K562 (cell line): Measurements from ENCODE around the gene DAPK1. TPM values are rescaled to one million over a fixed set of nuclear protein-coding genes. Genes with fewer than 3 reads are reported as not detected.

Experiments
- ATAC-seq: fragments of 200-7000 bp; cut with Tn5 transposase; 3 replicates; pipeline ENCODE4 v1.9.1; 2020; ENCODE audit warnings: moderate library complexity
- BruUV-seq: library from RNA; stranded (reverse); fragments of 400-500 nt; replicated peaks from 2 replicates; lab custom pipeline; 2021; lab: Mats Ljungman, UMichigan
- CTCF ChIA-PET: fragments of 300-600 bp; formaldehyde crosslinking; extraction: SDS; loops from one replicate; lab custom pipeline; 2021; ENCODE audit warnings: low intra/inter-chr PET ratio; lab: Yijun Ruan, JAX
- POLR2A ChIA-PET: fragments of 300-600, 350-650 bp; sonication (Branson Sonifier 250); formaldehyde crosslinking; extraction: SDS; loops from one replicate; lab custom pipeline; 2021; ENCODE audit warnings: antibody characterized with exemption, inconsistent platforms; lab: Yijun Ruan, JAX
- DNase-seq, 4 experiments: peaks; one replicate each; pipeline versions ENCODE4 v3.0.0 to v3.0.0-alpha.2; 2011 to 2018; ENCODE audit warnings: low spot score in 3 of 4, mixed read lengths in 3 of 4; ENCODE audit errors: extremely low read depth in 1 of 4
- FAIRE-seq: peaks from 2 replicates; lab custom pipeline; 2011; peaks lifted over from hg19 to GRCh38; lab: Jason Lieb, UNC
- H2AFZ ChIP-seq: 2 replicates; pipeline ENCODE4 v1.6.0; 2011; ENCODE audit warnings: low read depth, low read length, control low read depth, inconsistent platforms
- H3K27ac ChIP-seq: fragments of 200-600 bp; 3 replicates; pipeline ENCODE4 v1.8.0; 2011; ENCODE audit warnings: low read depth, mild to moderate bottlenecking, control low read depth, inconsistent platforms, low read length, moderate library complexity, mixed read lengths; ENCODE audit errors: extremely low read depth
- H3K27me3 ChIP-seq, 2 experiments: fragments of 300-600 bp in 1 of 2; 2 replicates in 1 of 2; 3 replicates in 1 of 2; pipeline versions ENCODE4 v1.6.0 to v1.8.0; 2011; ENCODE audit warnings: inconsistent platforms in 2 of 2, low read length in 2 of 2, mild to moderate bottlenecking in 1 of 2, mixed read lengths in 1 of 2, moderate library complexity in 1 of 2; ENCODE audit not compliant: control insufficient read depth in 2 of 2, insufficient read depth in 2 of 2
- H3K36me3 ChIP-seq: fragments of 300-600 bp; 3 replicates; pipeline ENCODE4 v1.8.0; 2011; ENCODE audit warnings: mild to moderate bottlenecking, low read length, inconsistent platforms; ENCODE audit not compliant: control insufficient read depth, insufficient read depth
- H3K4me1 ChIP-seq, 2 experiments: fragments of 200-600 bp in 1 of 2; replicated peaks in 1 of 2; 2 replicates in 1 of 2; 3 replicates in 1 of 2; pipeline versions ENCODE4 v1.5.1 to v1.8.0; 2011; ENCODE audit warnings: inconsistent platforms in 2 of 2, low read length in 2 of 2, mild to moderate bottlenecking in 1 of 2, mixed read lengths in 1 of 2, moderate library complexity in 1 of 2; ENCODE audit not compliant: control insufficient read depth in 2 of 2, insufficient read depth in 2 of 2
- H3K4me2 ChIP-seq: 2 replicates; pipeline ENCODE4 v1.6.1; 2011; ENCODE audit warnings: low read length, control low read depth, inconsistent platforms, mixed read lengths; ENCODE audit not compliant: insufficient read depth
- H3K4me3 ChIP-seq: fragments of 200-600 bp; sonication (generic), shearing (Covaris generic); 2 replicates; pipeline ENCODE4 v1.5.1; 2016; ENCODE audit warnings: control low read depth, inconsistent platforms
- H3K79me2 ChIP-seq: fragments of 200-600 bp; 3 replicates; pipeline ENCODE4 v1.8.0; 2011; ENCODE audit warnings: low read length, inconsistent platforms; ENCODE audit not compliant: control insufficient read depth, insufficient read depth
- H3K9ac ChIP-seq, 2 experiments: 2 replicates each; pipeline versions ENCODE4 v1.6.0 to v1.6.1; 2011; ENCODE audit warnings: low read depth in 2 of 2, low read length in 2 of 2, control low read depth in 1 of 2, inconsistent platforms in 1 of 2, mild to moderate bottlenecking in 1 of 2, mixed read lengths in 1 of 2; ENCODE audit not compliant: insufficient read depth in 1 of 2
- H3K9me1 ChIP-seq: one replicate; pipeline ENCODE4 v1.6.0; 2011; ENCODE audit warnings: inconsistent platforms, mild to moderate bottlenecking, low read length, moderate library complexity; ENCODE audit not compliant: control insufficient read depth, insufficient read depth
- H3K9me3 ChIP-seq: replicated peaks from 2 replicates; pipeline ENCODE4 v1.5.1; 2011; ENCODE audit warnings: low read depth, low read length, inconsistent platforms; ENCODE audit not compliant: control insufficient read depth, insufficient read depth
- H4K20me1 ChIP-seq: replicated peaks from 2 replicates; pipeline ENCODE4 v1.6.1; 2011; ENCODE audit warnings: low read length, inconsistent platforms, mixed read lengths; ENCODE audit not compliant: control insufficient read depth, insufficient read depth
- ARID1B ChIP-seq: fragments of 450-650 bp; IDR thresholded peaks from 2 replicates; pipeline ENCODE4 v1.6.1; 2016; ENCODE audit warnings: antibody characterized with exemption, mild to moderate bottlenecking, inconsistent platforms
- NR4A1 ChIP-seq, 2 experiments: fragments of 250-450 bp in 1 of 2; fragments of 450-650 bp in 1 of 2; sonication (Bioruptor Pico) in 1 of 2; IDR thresholded peaks; 2 replicates each; pipeline versions ENCODE4 v1.4.0 to v1.6.1; 2016 to 2020; ENCODE audit warnings: mild to moderate bottlenecking in 2 of 2, missing compliant biosample characterization in 1 of 2, missing genetic modification characterization in 1 of 2, moderate library complexity in 1 of 2
- ZBTB7A ChIP-seq: IDR thresholded peaks from 2 replicates; pipeline ENCODE4 v1.6.1; 2011; ENCODE audit warnings: low read depth, mild to moderate bottlenecking, low read length, moderate library complexity, borderline replicate concordance; ENCODE audit not compliant: control insufficient read depth
- ZNF780A ChIP-seq: fragments of 250-450 bp; sonication (Bioruptor Pico); IDR thresholded peaks from 2 replicates; pipeline ENCODE4 v1.5.0; 2021; ENCODE audit warnings: mild to moderate bottlenecking
- WGBS: fragments of 100-300 bp; shearing (Covaris generic); methylation state at CpG from one replicate; pipeline ENCODE4 v1.1.6; 2016; ENCODE audit warnings: low coverage, mixed read lengths; ENCODE audit not compliant: insufficient coverage; ENCODE audit errors: missing lambda C conversion rate; 5-methylcytosine and 5-hydroxymethylcytosine counted together
- in situ Hi-C: fragments of 300-500 bp; cut with MboI; formaldehyde crosslinking; loops from 4 replicates; pipeline ENCODE4 v1.15.0; 2018; ENCODE audit warnings: inconsistent platforms, mixed read lengths
- intact Hi-C: fragments of 100-400 bp; cut with micrococcal nuclease; formaldehyde crosslinking; loops from 2 replicates; pipeline ENCODE4 v1.14.2; 2022
- polyA plus RNA-seq, 8 experiments: library from polyadenylated mRNA; depleted of rRNA in 4 of 8; stranded (reverse) in 5 of 8; unstranded in 3 of 8; fragments of >200 nt; fragmentation: Nextera tagmentation in 2 of 8; fragmentation: Illumina TruSeq in 1 of 8; extraction: Ambion mirVana in 2 of 8; extraction: Trizol in 1 of 8; gene quantifications; 2 replicates each; pipeline versions ENCODE4 v1.2.1 to v1.2.3, GENCODE V29; 2011 to 2014; ENCODE audit warnings: inconsistent platforms in 1 of 8, missing spikeins in 1 of 8
- total RNA-seq, 7 experiments: library from RNA; depleted of rRNA in 6 of 7; stranded (reverse); fragments of >200 nt in 6 of 7; fragmentation: Illumina TruSeq in 2 of 7; extraction: Trizol in 2 of 7; gene quantifications; 2 replicates each; pipeline versions ENCODE4 v1.2.1 to v1.2.3, GENCODE V29; 2011 to 2021; ENCODE audit warnings: low replicate concordance in 1 of 7
- TF ChIP-seq, protein P1 (sequence below): fragments of 450-650 bp; IDR thresholded peaks from 2 replicates; pipeline ENCODE4 v1.6.1; 2016
- TF ChIP-seq, protein P2 (sequence below), 2 experiments: IDR thresholded peaks in 1 of 2; conservative IDR thresholded peaks in 1 of 2; 2 replicates each; pipeline ENCODE4 v1.6.1; 2016; ENCODE audit warnings: low read depth in 2 of 2, mild to moderate bottlenecking in 1 of 2, missing compliant biosample characterization in 1 of 2, missing genetic modification characterization in 1 of 2, moderate library complexity in 1 of 2

Gene DAPK1
- total and polyA plus RNA-seq, 9 of the 15 experiments (the other 6 are each of a cell fraction or from before 2014, with no cell fraction given), result 1.7 to 26.4 (median 15.8) TPM

DNA sequence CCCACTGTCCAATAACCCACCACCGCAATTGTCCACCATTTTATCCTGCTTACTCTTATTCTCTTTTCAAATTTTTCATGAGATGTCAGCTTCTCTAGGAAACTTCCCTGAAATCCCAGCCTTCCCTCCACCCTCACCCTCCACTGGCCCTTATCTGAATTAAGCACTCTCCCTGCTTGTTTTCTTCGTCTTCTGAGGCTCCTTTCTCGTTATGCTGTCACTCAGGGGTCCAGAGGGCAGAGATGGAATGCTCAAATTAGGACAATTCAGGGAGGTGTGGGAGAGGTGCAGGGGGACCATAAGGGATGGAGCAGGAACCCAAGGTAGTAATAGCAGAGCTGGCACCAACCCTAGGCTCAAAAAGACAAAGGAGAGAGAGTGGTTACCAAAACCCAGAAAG lies 5.0 kb upstream of the DAPK1 start:
- ChIA-PET POLR2A (interaction anchor here (1.9 kb wide), 1 partner anchor 9 kb away, joined by 6 read pairs; no protein-coding TSS in a partner anchor), CTCF (no interaction called here)
- no peak overlapping the region for H3K27ac ChIP-seq
- H3K9me1 ChIP-seq, result no peaks in the 10 kb centered on the region
- WGBS, result 0% methylated on average over 3 of the region's 3 CpGs
- H2AFZ ChIP-seq, result 0 out of 2 replicates have a peak overlapping the region, but pooled peaks have one; percentile 14
- TF ChIP-seq ZBTB7A (no peak), NR4A1 (CRISPR knock-in tag; IDR thresholded peaks at IDR 0.05) (no peak), NR4A1 (tag; IDR thresholded peaks at IDR 0.05) (no peak), ARID1B (0 out of 2 replicates have a peak, but pooled peaks have one; percentile 16), ZNF780A (no peak)
- TF ChIP-seq, protein P1, sequence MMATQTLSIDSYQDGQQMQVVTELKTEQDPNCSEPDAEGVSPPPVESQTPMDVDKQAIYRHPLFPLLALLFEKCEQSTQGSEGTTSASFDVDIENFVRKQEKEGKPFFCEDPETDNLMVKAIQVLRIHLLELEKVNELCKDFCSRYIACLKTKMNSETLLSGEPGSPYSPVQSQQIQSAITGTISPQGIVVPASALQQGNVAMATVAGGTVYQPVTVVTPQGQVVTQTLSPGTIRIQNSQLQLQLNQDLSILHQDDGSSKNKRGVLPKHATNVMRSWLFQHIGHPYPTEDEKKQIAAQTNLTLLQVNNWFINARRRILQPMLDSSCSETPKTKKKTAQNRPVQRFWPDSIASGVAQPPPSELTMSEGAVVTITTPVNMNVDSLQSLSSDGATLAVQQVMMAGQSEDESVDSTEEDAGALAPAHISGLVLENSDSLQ, result peak; percentile 74
- TF ChIP-seq, protein P2, sequence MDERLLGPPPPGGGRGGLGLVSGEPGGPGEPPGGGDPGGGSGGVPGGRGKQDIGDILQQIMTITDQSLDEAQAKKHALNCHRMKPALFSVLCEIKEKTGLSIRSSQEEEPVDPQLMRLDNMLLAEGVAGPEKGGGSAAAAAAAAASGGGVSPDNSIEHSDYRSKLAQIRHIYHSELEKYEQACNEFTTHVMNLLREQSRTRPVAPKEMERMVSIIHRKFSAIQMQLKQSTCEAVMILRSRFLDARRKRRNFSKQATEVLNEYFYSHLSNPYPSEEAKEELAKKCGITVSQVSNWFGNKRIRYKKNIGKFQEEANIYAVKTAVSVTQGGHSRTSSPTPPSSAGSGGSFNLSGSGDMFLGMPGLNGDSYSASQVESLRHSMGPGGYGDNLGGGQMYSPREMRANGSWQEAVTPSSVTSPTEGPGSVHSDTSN (CRISPR knock-in tag; IDR thresholded peaks at IDR 0.05; ENCODE audit: low read depth), result no peak
- TF ChIP-seq, protein P2 (tag; conservative IDR thresholded peaks at IDR 0.05; ENCODE audit: low read depth), result no peak
- ATAC-seq, result no peak
- no peak overlapping the region; the same call in 1 of the 2 replicates for H3K4me2 ChIP-seq
- peaks cover 8 to 16% of the 10 kb centered on the region in 2 experiments; a peak in 3 of 5 replicates for H3K4me1 ChIP-seq
- H3K36me3 ChIP-seq, result no peaks in the 10 kb centered on the region
- no peak overlapping the region for H3K4me3 ChIP-seq
- FAIRE-seq, result peak; percentile 64
- peak overlapping the region in 1 of 2 experiments; percentile 48; a peak in 1 of 4 replicates for H3K9ac ChIP-seq
- in situ Hi-C loops (no loop called here), intact Hi-C loops (loop anchor here (10.0 kb wide), 1 partner anchor 172 kb away; no protein-coding TSS in a partner anchor)
- DNase-seq, result no peak
- H3K27me3 ChIP-seq, result no peaks in the 10 kb centered on the region
- H3K79me2 ChIP-seq, result 0 out of 3 replicates have a peak, but pooled peaks cover under 1% of the 10 kb centered on the region
- no peaks in the 10 kb centered on the region for H3K9me3 ChIP-seq
- BruUV-seq, result no TSS peak
- no peaks in the 10 kb centered on the region for H4K20me1 ChIP-seq
